Right lobe of liver (tissue), 4 donors: ENCODE measurements around the gene PLEKHG4B.

Source experiments
- POLR2A ChIP-seq: fragments of 450-650 bp; IDR thresholded peaks from one replicate; pipeline ENCODE4 v1.6.1; 2017; ENCODE audit warnings: antibody characterized with exemption, mild to moderate bottlenecking
- TF ChIP-seq, protein P1 (sequence below), 4 donors: fragments of 200-600 bp in 3 of 4; fragments of 450-650 bp in 1 of 4; IDR thresholded peaks; one replicate each; pipeline versions ENCODE4 v1.5.1 to v1.8.0; 2016 to 2022; ENCODE audit warnings: antibody characterized with exemption in 4 of 4, mild to moderate bottlenecking in 2 of 4
- donor health status: DM: no; HTN: no; CAD: no.
- donor health status: DM: no; HTN: no; CAD: no.
- donor health status: DM: no; HTN: yes; CAD: no.

DNA sequence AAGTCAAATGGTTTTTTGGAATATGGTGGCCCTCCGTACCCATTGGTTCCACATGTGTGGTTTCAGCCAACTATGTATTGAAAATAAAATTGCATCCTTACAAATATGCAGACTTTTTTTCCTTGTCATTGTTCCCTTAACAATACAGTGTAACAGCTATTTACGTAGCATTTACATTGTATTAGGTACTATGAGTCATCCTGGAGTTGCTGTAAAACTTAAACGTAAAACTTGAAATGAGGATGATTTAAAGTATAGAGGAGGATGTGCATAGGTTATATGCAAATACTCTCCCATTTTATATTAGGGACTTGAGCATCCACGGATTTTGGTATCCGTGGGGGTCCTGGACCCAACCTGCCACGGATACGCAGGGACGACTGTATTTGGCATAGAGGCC, 142.5 kb downstream of the PLEKHG4B start:
- TF ChIP-seq, protein P1, sequence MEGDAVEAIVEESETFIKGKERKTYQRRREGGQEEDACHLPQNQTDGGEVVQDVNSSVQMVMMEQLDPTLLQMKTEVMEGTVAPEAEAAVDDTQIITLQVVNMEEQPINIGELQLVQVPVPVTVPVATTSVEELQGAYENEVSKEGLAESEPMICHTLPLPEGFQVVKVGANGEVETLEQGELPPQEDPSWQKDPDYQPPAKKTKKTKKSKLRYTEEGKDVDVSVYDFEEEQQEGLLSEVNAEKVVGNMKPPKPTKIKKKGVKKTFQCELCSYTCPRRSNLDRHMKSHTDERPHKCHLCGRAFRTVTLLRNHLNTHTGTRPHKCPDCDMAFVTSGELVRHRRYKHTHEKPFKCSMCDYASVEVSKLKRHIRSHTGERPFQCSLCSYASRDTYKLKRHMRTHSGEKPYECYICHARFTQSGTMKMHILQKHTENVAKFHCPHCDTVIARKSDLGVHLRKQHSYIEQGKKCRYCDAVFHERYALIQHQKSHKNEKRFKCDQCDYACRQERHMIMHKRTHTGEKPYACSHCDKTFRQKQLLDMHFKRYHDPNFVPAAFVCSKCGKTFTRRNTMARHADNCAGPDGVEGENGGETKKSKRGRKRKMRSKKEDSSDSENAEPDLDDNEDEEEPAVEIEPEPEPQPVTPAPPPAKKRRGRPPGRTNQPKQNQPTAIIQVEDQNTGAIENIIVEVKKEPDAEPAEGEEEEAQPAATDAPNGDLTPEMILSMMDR (IDR thresholded peaks at IDR 0.05), result no peak
- TF ChIP-seq POLR2A, result no peak
